Thyroid gland (tissue), 4 donors: ENCODE measurements around the gene RPTOR. TPM values are rescaled to one million over a fixed set of nuclear protein-coding genes. Genes with fewer than 3 reads are reported as not detected.

Experiments
- DNase-seq, 2 donors: peaks; one replicate each; pipeline ENCODE4 v3.0.0-alpha.2; 2019
- H3K27ac ChIP-seq, 3 donors: fragments of 200-600 bp; sonication (generic); 1 replicate in 2 of 3; 2 replicates in 1 of 3; pipeline ENCODE4 v1.5.1; 2016 to 2019; ENCODE audit warnings: mild to moderate bottlenecking in 1 of 3, moderate library complexity in 1 of 3
- H3K27me3 ChIP-seq: fragments of 200-600 bp; sonication (generic); one replicate; pipeline ENCODE4 v1.5.1; 2019
- H3K36me3 ChIP-seq, 2 donors: fragments of 200-600 bp; sonication (generic); one replicate each; pipeline ENCODE4 v1.5.1; 2016 to 2019
- H3K4me1 ChIP-seq, 2 donors: fragments of 200-600 bp; sonication (generic); one replicate each; pipeline ENCODE4 v1.5.1; 2017 to 2019
- H3K4me3 ChIP-seq, 3 donors: fragments of 200-600 bp; sonication (generic); replicated peaks in 1 of 3; 1 replicate in 2 of 3; 2 replicates in 1 of 3; pipeline ENCODE4 v1.5.1; 2016; ENCODE audit warnings: mild to moderate bottlenecking in 1 of 3
- H3K9me3 ChIP-seq: fragments of 200-600 bp; sonication (generic); one replicate; pipeline ENCODE4 v1.5.1; 2017
- CTCF ChIP-seq, 6 experiments: fragments of 200-600 bp in 3 of 6; fragments of 450-650 bp in 3 of 6; sonication (generic) in 3 of 6; IDR thresholded peaks; one replicate each; pipeline ENCODE4 v1.5.1; 2016 to 2019; ENCODE audit warnings: antibody characterized with exemption in 6 of 6, mild to moderate bottlenecking in 2 of 6, inconsistent platforms in 1 of 6, moderate library complexity in 1 of 6
- POLR2A ChIP-seq, 2 donors: fragments of 450-650 bp; IDR thresholded peaks; one replicate each; pipeline ENCODE4 v1.6.1; 2017; ENCODE audit warnings: antibody characterized with exemption in 2 of 2, mild to moderate bottlenecking in 2 of 2, moderate library complexity in 1 of 2
- WGBS, 2 donors: methylation state at CpG; one replicate each; pipeline ENCODE4 v1.1.5; 2017; 5-methylcytosine and 5-hydroxymethylcytosine counted together
- intact Hi-C: fragments of 100-400 bp; cut with DNase I; formaldehyde crosslinking; loops from one replicate; pipeline ENCODE4 v1.15.1; 2023
- total RNA-seq, 4 donors: library from RNA; depleted of rRNA; stranded (reverse); fragments of >200 nt; gene quantifications; one replicate each; pipeline ENCODE4 v1.2.3, GENCODE V29; 2016

Gene RPTOR
- total RNA-seq, 4 donors from 2014 or later = 24.2 to 58.1 (median 34.5) TPM

DNA sequence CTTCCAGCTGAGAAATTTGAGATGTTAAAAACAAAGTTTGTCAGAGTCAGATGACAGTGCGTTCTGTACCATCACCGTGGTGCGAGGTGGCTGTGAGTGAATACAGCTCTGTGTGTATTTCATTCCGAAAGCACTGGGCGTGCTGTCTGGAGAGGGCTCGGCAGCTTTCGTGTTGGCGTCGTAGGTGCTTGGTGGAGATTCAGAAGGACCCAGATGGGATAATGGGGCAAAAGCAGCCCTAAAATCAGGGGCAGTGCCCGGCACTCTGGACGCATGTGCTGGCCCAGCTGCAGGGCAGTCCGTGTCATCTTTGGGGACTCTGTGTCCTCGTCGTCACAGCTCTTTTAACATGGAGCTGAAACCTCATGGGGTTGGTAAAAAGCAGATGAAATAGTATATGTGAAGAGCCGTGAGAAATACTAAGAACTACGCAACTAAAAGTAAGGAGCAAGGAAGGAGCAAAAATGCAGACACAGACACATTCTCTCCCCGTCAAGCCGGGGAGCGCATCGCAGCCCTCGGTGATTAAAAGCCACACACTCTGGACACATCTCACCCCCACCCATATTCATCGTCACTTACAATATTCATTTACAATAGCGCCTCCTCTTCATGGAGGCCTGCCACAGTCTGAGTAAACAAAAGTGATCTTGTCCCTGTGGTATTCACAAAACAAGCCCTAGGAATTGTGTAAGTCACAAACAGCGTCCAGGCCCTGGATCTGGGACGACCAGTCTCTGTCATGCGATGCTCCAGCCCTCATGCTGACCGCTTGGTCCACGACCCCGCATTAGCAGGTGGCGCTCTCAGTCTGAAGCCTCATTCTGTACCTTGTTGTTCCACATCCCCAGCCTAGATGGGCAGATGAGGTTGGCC is 206.7 kb downstream of the RPTOR start:
- no peaks in the 10 kb centered on the region for H3K27me3 ChIP-seq
- TF ChIP-seq CTCF (IDR thresholded peaks at IDR 0.05) = no peak
- no peak for TF ChIP-seq POLR2A (IDR thresholded peaks at IDR 0.05)
- H3K4me1 ChIP-seq = no peaks in the 10 kb centered on the region
- H3K9me3 ChIP-seq = no peaks in the 10 kb centered on the region
- H3K4me3 ChIP-seq = no peak overlapping the region
- no peak for DNase-seq
- H3K36me3 ChIP-seq = peaks cover 0 to 4% of the 10 kb centered on the region in 2 donors
- intact Hi-C loops = no loop called here
- 87 to 89% methylated on average over 30 of the region's 30 CpGs for WGBS, 2 donors
- H3K27ac ChIP-seq = no peak overlapping the region

DNA sequence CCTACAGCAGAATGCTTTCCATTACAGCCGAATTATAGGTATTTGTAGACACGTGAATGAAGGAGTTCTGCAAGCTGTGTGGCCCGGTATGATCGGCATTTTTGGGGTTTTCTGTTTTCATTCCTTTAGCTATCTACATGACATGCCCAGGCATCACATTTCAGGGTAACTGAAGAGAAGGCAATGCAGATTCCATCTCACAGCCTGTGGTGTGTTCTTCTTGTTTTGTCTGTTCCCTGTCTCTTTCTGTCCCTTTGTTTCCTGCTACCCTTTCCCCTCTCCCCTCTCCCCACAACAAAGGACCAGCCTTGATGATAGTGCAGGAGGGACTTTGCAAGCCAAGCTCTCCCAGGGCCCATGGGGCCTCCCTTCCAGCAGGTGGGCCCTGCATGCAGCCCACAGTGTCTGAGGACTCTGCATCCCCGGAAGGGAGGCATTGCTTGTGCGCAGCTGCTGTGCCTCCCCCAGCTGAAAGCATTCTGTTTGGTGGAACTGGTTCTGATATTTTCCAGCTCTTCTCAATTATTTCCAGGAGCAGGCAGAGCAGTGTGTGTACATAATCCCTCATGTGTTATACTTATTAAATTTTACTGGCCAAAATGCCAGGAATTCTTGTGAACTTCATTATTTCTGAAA is 207.4 kb downstream of the RPTOR start:
- Histone ChIP-seq H3K4me3 (no peak overlapping the region), H3K36me3 (peaks cover 0 to 4% of the 10 kb centered on the region in 2 donors), H3K4me1 (no peaks in the 10 kb centered on the region), H3K9me3 (no peaks in the 10 kb centered on the region), H3K27ac (no peak overlapping the region), H3K27me3 (no peaks in the 10 kb centered on the region)
- 88 to 93% methylated on average over 6 of the region's 6 CpGs for WGBS, 2 donors
- TF ChIP-seq POLR2A (IDR thresholded peaks at IDR 0.05) (no peak), CTCF (IDR thresholded peaks at IDR 0.05) (no peak)
- DNase-seq = no peak
- intact Hi-C loops = no loop called here

GRCh38 chr17:80753685-80754345 is 209.2 kb downstream of the RPTOR start:
- Histone ChIP-seq H3K36me3 (peaks cover 0 to 4% of the 10 kb centered on the region in 2 donors), H3K4me1 (no peaks in the 10 kb centered on the region), H3K27ac (no peak overlapping the region), H3K27me3 (no peaks in the 10 kb centered on the region), H3K9me3 (no peaks in the 10 kb centered on the region), H3K4me3 (no peak overlapping the region)
- intact Hi-C loops = no loop called here
- 89 to 94% methylated on average over 17 of the region's 17 CpGs for WGBS, 2 donors
- no peak for DNase-seq
- TF ChIP-seq CTCF (IDR thresholded peaks at IDR 0.05) (no peak), POLR2A (IDR thresholded peaks at IDR 0.05) (no peak)

DNA sequence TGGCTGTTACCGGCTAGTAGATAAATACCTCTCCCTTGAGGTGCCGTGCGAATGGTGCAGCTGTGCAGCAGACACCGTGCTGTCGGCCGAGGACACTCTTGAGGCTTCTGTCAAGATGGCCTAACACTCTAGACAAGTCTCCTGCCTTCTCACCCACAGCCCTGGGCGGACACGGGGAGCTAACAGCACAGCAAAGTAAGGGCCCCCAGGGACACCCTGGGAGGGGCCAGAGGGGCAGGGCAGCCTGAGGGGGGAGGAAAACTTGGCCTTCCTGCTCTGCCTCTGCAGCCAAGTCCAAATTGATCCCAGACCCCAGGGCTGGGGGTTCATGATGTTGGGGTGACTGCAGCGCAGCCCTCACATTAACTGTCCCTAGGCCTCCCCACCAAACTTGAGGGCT is 210.2 kb downstream of the RPTOR start:
- Histone ChIP-seq H3K4me3 (no peak overlapping the region), H3K27ac (no peak overlapping the region), H3K9me3 (no peaks in the 10 kb centered on the region), H3K36me3 (peaks cover 0 to 4% of the 10 kb centered on the region in 2 donors), H3K27me3 (no peaks in the 10 kb centered on the region), H3K4me1 (no peaks in the 10 kb centered on the region)
- intact Hi-C loops = no loop called here
- 86 to 88% methylated on average over 7 to 9 of the region's 9 CpGs for WGBS, 2 donors
- TF ChIP-seq POLR2A (IDR thresholded peaks at IDR 0.05) (no peak), CTCF (IDR thresholded peaks at IDR 0.05) (no peak)
- no peak for DNase-seq
